GM12872 (cell line): ENCODE results near the gene RBP7.
A peak's percentile ranks its signal among the peaks of the same experiment; 100 is the strongest.

Experiments used
- TF ChIP-seq, protein P1 (sequence below): IDR thresholded peaks from 3 replicates; pipeline ENCODE4 v1.5.1; 2011; ENCODE audit warnings: low read depth, mild to moderate bottlenecking, low read length, moderate library complexity; ENCODE audit not compliant: insufficient read depth

RBP7 gene

GRCh38 chr1:10022656-10023055, 25.6 kb downstream of the RBP7 start:
- TF ChIP-seq, protein P1, sequence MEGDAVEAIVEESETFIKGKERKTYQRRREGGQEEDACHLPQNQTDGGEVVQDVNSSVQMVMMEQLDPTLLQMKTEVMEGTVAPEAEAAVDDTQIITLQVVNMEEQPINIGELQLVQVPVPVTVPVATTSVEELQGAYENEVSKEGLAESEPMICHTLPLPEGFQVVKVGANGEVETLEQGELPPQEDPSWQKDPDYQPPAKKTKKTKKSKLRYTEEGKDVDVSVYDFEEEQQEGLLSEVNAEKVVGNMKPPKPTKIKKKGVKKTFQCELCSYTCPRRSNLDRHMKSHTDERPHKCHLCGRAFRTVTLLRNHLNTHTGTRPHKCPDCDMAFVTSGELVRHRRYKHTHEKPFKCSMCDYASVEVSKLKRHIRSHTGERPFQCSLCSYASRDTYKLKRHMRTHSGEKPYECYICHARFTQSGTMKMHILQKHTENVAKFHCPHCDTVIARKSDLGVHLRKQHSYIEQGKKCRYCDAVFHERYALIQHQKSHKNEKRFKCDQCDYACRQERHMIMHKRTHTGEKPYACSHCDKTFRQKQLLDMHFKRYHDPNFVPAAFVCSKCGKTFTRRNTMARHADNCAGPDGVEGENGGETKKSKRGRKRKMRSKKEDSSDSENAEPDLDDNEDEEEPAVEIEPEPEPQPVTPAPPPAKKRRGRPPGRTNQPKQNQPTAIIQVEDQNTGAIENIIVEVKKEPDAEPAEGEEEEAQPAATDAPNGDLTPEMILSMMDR, result no peak

- TF ChIP-seq, protein P1, result no peak
These were observed 28.3 kb downstream of the RBP7 start for GRCh38 chr1:10025354-10025753.

GRCh38 chr1:10027027-10027426, 30.0 kb downstream of the RBP7 start:
- TF ChIP-seq, protein P1, result no peak

- TF ChIP-seq, protein P1, result no peak
These were observed 34.4 kb downstream of the RBP7 start for GRCh38 chr1:10031461-10031860.

- TF ChIP-seq, protein P1, result peak; percentile 86
These were observed 35.7 kb downstream of the RBP7 start, which contains the start of gene UBE4B for GRCh38 chr1:10032590-10033358. TSS of gene UBE4B (plus strand) at chr1:10032958. CDS start at chr1:10033671, 713 bp downstream.

DNA sequence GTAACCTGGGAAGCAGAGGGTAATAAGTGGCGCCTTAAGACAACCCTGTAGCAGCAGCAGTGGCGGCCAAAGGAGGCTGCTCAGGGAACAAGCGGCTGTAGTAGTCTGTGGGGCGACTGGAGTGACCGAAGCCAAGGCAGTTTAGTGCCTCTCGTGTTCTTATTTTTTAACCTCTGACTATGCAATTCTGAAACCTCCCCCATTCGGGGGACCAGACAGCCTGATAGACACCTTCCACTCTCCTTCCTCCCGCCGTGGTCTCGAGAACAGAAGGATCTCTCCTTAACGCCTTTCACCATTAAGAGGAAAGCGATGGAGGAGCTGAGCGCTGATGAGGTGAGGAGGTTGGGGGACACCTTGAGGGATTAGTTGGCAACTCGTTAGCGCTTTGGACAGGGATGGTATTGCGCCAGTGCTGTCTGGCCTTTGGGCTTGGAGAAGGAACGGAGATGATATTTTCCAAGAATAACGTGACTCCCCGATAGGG, 36.4 kb downstream of the RBP7 start:
- TF ChIP-seq, protein P1, result 0 out of 3 replicates have a peak, but pooled peaks have one; percentile 13

DNA sequence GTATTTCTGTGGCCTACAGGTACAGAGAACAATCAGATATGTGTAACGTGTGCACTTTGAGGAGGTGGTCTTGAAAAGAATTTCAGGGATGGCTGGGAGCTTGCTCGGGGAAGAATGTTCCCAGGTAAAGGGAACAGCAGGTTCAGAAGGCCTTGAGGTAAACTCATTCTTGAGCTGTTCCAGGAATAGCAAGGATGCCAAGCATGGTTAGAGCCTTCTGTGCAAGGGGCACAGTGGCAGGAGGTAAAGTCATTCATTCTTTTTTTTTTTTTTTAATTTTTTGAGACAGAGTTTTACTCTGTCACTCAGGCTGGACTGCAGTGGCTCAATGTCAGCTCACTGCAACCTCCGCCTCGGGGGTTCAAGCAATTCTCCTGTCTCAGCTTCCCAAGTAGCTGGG, 45.7 kb downstream of the RBP7 start:
- TF ChIP-seq, protein P1, result no peak
